ENCODE measurements around the gene AXDND1.
"Not testable (repeated sequence)": the region's sequence is repeated elsewhere in the genome, so short reads cannot be mapped to it uniquely, and the experiment has no call there.

AXDND1 gene

DNA sequence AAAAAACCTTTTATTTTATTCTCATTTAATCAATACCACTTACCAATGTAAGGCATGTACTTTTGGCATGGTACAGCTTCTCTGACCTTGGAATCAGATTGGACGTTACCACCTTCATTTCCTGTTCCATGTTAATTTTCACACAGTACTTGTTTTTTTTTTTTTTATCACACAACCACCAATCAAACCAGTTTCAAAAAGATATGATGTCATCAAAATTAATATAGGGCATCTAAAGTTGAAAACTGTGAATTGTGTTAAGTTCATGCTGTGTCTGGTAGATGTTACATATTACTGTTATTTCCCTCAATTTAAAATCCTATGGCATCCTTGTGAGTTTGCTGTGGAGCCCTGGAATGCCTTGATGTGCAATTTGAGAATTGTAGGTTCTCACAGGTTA, 124.8 kb downstream of the AXDND1 start:
- no peak for DNase-seq

DNA sequence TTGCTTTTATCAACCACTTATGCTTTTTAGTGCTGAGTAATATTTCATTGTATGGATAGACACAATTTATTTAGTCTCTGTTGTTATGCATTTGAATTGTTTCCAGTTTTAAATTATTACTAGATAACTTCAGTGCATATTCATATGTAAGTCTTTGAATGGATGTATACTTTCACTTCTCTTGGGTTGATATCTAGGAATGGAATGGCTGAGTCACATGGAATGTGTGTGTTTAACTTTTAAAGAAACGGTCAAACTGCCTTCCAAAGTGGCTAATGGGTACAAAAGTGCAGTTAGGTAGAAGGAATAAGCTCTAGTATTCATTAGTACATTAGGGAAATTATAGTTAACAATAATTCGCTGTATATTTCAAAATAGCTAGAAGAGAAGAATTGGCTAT, 127.6 kb downstream of the AXDND1 start:
- no peak for DNase-seq

DNA sequence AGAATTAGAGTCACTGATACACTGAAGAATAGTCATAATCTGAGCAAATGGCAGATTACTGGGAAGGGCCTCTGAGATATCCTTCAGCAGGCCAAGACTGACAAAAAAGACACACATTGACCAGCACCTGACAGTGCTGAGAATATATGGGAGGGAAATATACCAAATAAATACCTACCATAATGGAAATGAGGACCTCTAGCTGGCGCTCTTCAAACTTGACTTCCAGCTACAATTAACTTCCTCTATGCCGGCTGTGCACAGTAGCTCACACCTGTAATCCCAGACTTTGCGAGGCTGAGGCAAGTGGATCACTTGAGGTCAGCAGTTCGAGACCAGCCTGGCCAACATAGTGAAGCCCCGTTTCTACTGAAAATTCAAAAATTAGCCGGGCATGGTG, 140.4 kb downstream of the AXDND1 start:
- DNase-seq = no peak

DNA sequence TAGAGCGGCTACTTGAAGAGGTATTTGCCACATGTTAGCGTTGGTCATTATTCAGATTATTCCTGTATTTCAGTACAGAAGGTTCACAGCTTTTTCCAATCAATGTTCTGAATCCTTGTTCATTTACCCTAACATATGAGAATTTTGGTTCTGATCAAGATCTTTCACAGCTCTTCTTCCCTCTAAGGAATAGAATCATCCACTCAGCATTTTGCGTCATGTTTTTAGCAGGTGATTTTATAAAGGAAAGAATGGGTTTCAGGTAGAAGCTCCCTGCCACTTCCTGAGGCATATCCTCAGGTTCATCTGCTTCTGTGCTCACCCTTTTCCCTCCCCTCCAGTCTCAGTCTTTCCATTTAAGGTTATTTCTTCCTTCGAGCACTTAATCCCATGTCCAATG, 143.6 kb downstream of the AXDND1 start:
- no peak for DNase-seq

DNA sequence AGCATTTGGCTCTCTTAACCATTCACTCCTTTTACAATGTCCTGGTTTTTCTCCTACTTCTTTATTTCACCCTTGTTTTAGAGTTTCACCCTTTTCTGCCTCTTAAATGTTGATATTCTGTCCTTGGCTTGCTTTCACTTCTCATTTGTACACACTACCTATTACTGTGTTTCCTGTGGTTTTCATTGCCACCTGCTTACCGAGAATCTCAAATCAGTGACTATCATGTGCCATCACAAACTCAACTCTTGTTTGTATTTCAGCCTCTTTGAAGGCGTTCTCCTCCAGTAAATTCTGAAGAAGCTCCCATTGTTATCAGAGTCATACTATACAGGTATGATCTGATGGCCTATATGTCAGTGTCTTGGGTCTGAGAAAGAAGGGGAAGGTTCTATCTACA, 144.3 kb downstream of the AXDND1 start:
- no peak for DNase-seq

DNA sequence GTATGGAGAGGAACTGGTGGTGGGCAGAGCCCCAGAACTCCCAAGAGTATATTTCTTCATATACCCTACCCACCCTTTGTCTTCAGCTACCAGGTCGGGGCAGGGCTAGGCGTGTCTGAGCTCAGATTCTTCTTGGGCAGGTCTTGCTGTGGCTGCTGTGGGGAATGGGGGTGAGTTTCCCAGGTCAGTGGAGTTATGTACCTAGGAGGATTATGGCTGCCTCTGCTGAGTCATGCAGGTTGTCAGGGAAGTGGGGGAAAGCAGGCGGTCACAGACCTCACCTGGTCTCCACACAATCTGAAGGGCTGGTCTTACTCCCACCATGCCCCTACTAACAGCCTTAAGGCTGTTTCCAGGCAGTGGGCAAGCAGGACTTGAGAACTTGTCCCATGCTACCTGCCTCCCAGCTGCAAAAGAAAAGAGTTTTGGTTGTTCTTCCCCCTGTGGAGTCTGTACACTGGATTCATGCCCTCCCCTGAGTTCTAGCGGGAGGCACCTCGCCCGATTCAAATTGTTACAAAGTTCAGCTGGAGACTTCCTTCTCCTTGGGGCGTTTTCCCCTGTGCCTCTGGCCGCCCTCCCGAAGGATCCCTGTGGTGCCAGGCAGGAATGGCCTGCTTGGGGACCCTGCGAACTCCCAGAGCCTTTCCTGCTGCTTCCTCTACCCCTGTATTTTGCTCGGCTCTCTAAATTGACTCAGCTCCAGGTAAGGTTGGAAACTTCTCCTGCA, 151.4 kb downstream of the AXDND1 start:
- DNase-seq = no peak

DNA sequence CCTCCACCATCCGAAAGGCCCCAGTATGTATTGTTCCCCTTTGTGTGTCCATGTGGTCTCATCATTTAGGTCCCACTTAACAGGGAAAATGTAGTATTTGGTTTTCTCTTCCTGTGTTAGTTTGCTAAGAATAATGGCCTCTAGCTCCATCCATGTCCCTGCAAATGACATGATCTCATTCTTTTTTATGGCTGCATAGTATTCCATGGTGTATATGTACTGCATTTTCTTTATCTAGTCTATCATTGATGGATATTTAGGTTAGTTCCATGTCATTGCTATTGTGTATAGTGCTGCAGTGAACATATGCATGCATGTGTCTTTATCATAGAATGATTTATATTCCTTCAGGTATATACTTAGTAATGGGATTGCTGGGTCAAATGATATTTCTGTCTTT, 152.8 kb downstream of the AXDND1 start:
- not testable (repeated sequence) for DNase-seq

DNA sequence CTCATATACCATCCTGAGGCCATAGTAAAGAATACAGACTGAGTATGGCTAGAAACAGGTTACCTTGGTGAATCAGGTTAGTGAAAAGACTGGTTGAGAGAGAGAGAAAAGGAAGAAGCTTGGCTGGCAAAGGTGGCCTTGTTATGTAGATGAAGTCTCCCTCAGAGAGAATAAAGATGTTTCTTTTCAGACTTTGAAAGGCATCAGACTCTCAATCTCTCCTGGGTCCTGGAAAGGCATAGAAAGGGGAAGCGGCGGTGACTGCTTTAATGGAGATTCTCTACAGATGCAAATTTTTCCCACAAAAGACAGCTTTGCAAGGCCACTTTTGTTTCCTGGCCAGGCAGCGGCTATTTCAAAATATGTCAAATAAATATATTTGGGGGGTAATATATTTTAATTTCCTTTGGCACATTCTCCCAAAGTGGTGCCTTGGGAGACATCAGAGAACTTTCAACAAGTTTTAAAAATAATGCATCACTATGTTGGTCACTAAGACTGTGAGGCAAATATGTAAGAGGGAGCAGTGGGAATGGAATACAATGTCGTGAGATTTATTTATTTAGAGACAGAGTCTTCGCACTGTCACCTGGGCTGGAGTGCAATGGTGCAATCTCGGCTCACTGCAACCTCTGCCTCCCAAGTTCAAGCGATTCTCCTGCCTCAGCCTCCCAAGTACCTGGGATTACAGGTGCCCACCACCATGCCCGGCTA, 163.9 kb downstream of the AXDND1 start:
- no peak for DNase-seq

DNA sequence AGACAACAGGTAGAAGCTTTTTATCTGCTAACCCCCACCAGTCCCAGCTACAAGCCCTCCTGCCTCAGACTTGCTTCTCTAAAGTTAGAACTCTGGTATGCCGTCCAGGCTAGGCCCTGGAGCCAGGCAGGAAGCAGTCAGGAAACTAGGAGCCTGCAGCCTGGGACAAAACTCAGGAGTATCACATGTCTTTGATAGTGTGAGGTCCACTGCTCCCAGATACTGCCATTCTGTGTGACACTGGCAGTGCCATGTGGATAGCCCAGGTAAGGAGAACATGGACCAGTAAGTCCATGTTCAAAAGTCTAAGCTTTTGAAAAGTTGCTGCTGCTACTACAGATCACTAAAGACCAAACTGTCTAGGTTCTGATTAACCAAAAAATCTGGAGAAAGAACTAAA, 164.6 kb downstream of the AXDND1 start:
- DNase-seq = no peak

DNA sequence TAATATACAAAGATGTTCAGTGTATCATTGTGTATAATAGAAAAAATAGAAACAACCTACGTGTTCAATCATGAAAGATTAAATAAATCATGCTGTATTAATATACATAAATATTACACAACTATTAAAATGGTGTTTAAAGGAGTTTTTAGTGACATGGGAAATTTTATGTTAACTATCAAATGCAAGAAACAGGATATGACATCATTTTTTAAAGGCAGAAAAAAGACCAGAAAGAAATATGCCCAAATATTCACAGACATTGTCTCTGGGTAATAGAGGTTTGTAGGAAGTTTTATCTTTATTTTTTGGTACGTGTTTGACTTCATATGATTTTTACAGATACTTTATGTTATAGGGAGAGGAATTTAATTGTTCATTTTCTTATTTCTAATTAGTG, 176.0 kb downstream of the AXDND1 start:
- DNase-seq = no peak

DNA sequence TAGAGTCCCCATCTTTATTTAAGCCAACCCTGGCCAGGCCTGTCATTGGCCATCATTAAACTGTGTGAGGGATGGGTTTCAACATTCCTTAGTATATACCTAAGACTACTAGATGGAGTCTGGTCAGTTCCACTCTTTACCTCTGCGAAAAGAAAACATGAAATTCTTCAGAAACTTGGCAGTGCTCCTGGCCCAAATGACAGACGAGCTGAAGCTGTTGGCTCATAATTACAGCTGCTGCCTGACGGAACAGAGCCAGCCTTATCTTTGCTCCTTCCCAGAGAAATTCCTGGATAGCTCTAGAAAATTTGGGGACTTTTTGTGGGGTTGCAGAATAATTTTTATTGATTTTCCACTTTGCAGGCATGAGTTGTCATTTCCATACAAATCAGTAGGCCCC, 179.6 kb downstream of the AXDND1 start:
- peak; percentile 30 for DNase-seq

DNA sequence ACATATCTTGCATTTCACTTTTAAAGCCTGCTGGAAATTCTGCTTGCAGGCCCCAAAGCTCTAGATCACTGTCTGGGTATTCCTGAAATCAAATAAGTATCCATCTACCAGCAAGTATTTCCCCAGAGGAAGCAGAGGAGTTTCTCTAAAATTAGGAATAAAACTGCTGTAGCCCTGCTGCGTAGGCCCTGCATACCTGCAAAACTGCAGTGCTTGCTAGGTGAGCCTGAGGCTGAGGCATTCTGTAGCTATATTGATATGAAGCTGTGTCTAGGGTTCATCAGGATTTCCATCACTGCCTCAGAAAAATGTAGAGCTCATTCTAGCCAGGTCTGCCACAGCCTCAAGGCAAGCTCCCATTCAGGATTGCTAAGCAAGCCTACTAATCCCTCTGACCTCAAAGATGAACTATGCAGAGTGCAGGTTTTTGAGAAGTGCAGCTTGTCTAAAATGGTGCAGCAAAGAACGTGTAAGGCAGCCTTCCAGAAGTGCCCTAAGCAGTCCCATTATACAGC, 181.3 kb downstream of the AXDND1 start:
- no peak for DNase-seq

DNA sequence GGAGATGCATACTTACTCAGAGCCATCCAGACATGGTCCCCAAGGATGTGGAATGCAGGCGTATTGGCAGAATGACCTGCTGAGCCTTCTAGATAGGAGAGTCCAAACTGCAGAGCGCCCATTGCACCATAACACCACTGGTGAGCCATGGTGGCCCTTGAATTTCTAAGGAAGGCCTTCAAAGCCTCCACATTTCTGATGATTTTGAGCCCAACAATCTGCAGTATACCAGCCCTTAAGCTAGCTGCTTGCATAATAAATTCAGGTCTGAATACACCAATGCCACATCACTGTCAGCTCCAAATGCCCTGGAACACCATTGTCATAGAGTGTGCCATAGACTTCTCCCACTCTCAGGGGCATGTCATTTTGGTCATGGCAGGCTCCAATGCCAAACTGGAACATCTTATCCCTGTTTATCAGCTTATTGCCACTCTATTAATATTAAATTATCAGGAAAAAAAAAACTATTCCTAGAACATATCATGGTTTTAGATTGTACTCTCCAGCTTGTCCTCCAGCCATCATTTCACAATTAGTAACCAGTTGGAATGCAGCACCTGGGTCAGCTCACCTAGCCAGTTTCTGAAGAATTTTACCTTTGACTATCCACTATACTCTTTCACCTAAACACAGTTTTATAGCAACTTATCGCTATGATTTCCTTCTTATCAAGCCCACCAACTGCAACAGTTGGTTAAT, 183.0 kb downstream of the AXDND1 start:
- DNase-seq = no peak

DNA sequence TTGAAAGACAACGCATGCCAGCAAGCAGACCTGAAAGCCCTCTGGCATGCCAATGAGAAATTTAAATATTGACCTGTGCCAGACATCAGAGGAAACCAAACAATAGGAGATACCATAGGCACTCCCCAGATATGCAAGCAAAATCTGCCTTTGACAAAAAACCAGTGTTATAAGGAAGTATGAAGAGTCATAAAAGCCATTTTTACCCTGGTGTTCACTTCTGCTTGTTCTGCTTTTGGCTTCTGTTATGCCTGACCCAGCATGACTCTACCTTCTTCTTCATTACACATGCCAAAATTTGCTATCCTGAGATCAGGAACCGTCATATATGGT, 183.6 kb downstream of the AXDND1 start:
- DNase-seq = no peak

DNA sequence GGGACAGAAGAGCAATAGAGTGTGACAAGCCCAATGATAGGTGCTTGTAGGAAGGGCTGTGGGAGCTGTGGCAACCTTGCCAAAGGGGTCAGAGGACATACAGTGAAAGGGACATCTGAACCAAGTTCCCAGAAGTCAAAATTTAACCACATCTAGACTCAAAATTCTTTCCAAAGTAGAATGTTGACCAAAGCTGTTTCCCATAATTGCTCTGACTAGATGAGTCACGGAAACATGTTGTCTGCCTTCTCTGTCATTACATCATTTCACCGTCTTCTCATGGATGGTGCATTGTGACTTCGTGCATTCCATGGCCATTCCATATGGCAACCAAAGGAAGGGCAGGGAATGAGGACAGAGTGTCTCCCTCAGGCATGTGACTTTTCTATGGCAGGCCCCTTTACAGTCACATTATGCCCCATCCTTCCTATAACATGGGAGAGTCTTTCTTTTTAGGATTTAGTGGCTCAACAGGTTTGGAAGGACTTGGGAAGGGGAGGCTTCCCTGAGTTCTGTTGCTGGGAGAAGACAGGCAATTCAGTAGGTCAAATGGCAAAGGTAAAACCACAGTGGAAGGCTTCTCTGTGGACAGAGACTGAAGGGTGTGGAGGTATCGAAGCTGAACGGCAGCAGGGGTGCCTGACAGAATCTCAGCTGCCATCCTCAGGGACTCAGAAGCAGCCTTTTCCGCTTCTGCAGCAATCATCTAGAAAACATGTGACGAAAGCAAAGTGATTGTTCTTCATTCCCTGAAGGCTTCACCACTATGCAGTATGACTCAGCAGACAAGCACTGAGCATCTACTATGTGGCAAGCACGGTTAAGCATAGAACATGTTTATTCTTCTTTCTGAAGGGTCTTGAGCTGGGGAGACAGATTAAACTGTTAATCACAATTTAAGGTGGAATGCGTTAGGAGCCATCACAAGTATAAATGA, 185.2 kb downstream of the AXDND1 start:
- no peak for DNase-seq

DNA sequence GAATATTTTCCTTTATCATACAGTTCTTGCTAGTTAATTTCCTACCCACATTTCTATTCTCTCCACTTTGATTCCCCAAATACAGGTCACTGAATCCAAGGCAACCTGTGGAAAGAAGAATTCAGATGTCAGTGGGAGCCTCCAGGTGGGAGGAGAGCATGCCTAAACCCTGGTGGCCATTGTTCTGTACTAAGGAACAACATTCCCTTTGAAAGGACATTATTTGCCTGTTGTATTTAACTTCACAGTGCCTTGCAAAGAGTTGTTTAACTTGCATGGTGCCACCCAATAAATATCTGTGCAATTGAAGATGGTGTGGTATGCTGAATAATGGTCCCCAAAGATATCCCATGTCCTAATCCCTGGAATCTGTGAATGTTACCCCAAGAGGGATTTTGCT, 188.7 kb downstream of the AXDND1 start:
- no peak for DNase-seq

DNA sequence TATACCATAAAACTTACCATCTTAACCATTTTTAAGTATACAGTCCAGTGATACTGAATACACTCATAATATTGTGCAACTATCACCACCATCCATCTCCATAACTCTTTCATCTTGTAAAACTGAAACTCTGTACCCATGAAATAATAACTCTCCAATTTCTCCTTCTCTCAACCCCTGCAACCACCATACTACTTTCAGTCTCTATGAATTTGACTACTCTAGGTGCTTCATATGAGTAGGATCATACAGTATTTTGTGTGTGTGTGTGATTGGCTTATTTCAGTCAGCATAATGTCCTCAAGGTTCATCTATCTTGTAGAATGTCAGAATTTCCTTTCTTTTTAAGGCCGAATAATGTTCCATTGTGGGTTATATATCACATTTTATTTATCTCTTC, 192.3 kb downstream of the AXDND1 start:
- no peak for DNase-seq

DNA sequence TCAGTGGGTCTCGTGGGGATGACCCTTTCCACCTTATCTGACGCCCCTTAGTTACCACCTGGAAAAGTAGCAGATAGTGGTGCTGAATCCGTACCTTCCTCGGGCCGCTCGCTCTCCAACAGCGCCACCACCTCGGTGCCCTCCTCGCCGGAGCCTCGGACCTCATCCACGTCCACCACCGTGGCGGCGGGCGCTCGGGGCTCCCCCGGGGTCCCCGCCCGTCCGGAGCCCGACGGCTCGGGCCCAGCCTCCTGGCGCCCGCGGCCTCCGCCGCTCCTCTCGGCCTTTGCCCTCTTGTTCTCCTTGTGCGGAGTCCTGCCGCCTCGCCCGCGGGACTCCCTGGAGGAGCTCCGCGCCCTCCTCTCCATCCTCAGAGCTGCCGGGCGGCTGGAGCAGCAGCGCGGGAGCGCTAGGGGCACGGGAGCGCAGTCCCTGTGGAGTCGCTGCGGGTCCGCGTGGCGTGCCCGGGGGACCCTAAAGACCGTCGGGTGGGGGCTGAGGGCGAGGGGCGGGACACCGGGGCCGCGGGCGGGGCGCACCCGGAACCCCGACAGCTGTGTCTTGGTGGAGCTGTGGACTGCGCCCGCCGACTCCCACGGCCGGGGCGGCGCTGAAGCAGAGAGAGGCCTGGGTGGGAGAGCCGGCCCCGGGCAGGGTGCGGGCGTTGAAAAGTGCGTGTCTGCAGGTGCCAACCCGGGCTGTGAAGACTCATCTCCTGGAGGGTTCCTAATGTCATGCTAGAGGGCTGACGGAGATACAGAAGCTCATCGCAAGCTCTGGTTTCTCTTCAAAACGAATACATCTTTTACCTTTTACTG, 209.9 kb downstream of the AXDND1 start, which contains the start of gene NPHS2:
TSS of gene NPHS2 (minus strand) at position 452 of the 818 bp plus-strand sequence. CDS start at position 368, 84 bp downstream.
- DNase-seq = no peak

DNA sequence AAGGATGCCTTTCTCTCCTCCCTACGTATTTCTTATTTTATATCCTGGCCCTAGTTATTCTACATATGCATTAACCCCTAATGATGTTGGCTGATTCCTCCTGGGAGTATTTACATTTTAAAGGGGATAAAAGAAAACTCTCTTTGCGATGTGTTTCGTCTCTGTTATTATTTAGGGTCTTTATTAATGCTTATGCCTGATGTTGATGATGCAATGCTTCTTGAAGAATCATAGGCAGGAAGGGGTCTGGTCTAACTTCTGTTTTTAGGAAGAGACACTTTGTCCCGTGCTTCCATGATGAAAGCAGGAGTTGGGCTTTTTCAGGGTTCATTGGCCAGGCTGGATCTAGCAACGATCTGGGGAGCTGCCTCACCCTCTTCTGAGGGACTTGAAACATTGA, 210.7 kb downstream of the AXDND1 start:
- DNase-seq = no peak

DNA sequence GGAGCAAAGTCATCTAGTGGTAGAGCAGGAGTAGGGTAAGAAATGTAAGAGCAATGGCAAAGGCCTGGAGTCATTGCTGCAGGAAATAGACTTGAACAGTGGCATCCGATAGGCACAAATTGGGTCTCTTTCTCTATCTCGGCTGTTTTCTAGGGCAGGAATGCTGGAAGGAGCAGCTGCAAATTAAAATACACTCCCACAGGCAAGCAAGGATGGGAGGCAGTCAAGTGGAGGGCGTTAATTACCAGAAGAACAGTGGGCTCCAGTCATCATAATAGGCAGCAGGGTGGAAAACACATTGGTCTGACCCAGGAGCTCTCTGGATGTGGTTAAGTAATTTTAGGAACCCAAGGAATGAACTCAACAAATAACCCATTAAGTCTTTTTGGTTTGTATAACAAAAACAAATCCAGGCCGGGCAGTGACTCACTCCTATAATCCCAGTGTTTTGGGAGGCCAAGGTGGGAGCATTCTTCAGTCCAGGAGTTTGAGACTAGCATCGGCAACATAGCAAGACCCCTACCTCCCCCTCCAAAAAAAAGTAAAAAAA, 218.1 kb downstream of the AXDND1 start:
- DNase-seq = no peak

DNA sequence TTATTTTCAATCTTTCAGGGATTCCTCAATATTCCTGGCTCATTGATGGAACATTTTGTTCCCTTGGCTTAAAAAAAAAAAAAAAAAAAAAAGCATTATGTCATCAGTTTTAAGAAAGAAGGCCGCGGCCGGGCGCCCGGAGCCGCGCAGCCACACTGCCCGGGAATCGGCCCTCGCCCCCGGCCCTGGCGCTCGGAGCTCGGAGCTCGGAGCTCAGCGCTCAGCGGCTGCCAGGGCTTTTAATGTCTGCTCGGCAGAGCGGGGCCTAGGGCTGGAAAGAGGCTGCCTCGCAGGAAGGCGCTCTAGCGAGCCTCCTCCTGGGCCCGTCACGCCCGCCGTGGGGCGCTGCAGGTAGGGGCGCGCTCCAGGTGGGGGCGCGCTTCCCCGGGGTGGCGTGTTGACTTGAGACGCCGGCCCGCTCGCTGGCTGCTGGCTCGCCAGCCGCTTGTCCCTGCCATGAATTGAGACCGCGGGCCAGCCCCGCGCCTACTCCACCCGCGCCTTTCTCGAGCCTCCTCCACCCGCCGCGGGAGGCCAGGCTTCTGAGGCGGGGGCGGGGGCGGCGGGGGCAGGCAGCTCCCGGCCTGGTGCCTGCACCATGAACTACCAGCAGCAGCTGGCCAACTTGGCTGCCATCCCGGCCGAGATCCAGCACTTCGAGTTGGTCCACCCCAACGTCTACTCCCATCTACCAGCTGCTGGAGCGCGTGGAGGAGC, 220.5 kb downstream of the AXDND1 start:
- peak; percentile 71 for DNase-seq

Data from femur (tissue), 1 donor.